Hepatocyte (in vitro differentiated cells): ENCODE results near the gene IFNGR2.

Source experiments
- EZH2 ChIP-seq: fragments of 200-600 bp; sonication (generic); IDR thresholded peaks from 2 replicates; pipeline ENCODE4 v1.6.1; 2016; ENCODE audit warnings: antibody characterized with exemption, mild to moderate bottlenecking, borderline replicate concordance
- TF ChIP-seq, protein P1 (sequence below): fragments of 200-600 bp; sonication (generic); IDR thresholded peaks from 2 replicates; pipeline ENCODE4 v1.5.1; 2016; ENCODE audit warnings: antibody characterized with exemption, mild to moderate bottlenecking; ENCODE audit not compliant: poor library complexity

DNA sequence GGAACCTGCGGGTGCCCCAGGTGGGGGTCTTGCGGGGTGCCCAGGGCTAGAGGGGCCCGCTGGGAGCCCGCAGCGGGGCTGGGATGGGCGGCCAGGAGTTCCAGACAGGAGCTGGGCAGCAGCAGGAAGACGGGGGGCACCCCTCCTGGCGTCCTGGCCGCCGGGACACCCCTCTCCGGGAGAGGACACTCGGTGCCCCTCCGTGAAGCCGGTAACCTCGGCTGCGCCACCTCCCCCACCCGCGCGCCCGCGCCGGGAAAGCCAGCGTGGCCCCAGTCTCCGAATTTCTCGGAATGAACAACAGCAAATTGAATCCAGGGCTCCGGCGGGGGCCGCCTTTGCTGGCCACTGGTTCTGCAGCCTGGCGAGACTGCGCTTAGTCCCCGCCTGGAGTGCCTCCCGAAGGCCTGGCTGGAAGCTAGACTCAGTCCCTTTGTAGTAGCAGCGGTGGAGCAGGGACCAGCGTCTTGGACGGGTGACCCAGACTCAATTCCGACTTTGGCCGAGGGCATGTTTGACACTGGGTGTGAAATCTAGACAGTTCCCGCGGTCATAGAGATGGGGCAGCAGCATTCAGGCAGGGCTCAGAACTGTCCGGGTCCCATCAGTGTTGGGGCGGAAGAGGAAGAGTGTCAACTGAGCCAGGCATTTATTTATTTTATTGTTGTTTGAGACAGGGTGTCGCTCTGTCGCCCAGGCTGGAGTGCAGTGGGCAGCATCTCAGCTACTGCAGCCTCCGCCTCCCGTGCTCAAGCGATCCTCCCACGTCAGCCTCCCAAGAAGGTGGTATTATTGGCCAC is 773 bp downstream of the IFNGR2 start:
- TF ChIP-seq, protein P1, sequence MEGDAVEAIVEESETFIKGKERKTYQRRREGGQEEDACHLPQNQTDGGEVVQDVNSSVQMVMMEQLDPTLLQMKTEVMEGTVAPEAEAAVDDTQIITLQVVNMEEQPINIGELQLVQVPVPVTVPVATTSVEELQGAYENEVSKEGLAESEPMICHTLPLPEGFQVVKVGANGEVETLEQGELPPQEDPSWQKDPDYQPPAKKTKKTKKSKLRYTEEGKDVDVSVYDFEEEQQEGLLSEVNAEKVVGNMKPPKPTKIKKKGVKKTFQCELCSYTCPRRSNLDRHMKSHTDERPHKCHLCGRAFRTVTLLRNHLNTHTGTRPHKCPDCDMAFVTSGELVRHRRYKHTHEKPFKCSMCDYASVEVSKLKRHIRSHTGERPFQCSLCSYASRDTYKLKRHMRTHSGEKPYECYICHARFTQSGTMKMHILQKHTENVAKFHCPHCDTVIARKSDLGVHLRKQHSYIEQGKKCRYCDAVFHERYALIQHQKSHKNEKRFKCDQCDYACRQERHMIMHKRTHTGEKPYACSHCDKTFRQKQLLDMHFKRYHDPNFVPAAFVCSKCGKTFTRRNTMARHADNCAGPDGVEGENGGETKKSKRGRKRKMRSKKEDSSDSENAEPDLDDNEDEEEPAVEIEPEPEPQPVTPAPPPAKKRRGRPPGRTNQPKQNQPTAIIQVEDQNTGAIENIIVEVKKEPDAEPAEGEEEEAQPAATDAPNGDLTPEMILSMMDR = no peak
- no peak for TF ChIP-seq EZH2
